Measurements from ENCODE around the gene ACSM2A. TPM values are rescaled to one million over a fixed set of nuclear protein-coding genes. Genes with fewer than 3 reads are reported as not detected.

ACSM2A gene
- total and polyA plus RNA-seq, 9 of the 15 experiments (the other 6 are each of a cell fraction or from before 2014, with no cell fraction given), result 0.09 TPM; not detected in 8

- ChIA-PET CTCF (ENCODE audit: low intra/inter-chr PET ratio) (no interaction called here), POLR2A (no interaction called here)
- Histone ChIP-seq H3K4me3 (no peak overlapping the region), H3K79me2 (ENCODE audit: control insufficient read depth, insufficient read depth, low read length) (no peaks in the 10 kb centered on the region), H4K20me1 (replicated peaks; ENCODE audit: control insufficient read depth, insufficient read depth, low read length) (no peaks in the 10 kb centered on the region), H3K9ac (ENCODE audit: insufficient read depth in 1 of 2, low read depth in 2 of 2, low read length in 2 of 2) (no peak overlapping the region), H3K36me3 (ENCODE audit: control insufficient read depth, insufficient read depth, low read length) (no peaks in the 10 kb centered on the region), H3K9me1 (ENCODE audit: control insufficient read depth, insufficient read depth, low read length) (no peaks in the 10 kb centered on the region), H3K4me1 (replicated peaks in 1 of 2; ENCODE audit: control insufficient read depth in 2 of 2, insufficient read depth in 2 of 2, low read length in 2 of 2) (no peaks in the 10 kb centered on the region), H3K27ac (ENCODE audit: extremely low read depth, low read depth, low read length) (no peak overlapping the region), H3K4me2 (ENCODE audit: insufficient read depth, low read length) (no peak overlapping the region), H3K27me3 (ENCODE audit: control insufficient read depth in 2 of 2, insufficient read depth in 2 of 2, low read length in 2 of 2) (no peaks in the 10 kb centered on the region), H3K9me3 (replicated peaks; ENCODE audit: control insufficient read depth, insufficient read depth, low read depth, low read length) (no peaks in the 10 kb centered on the region), H2AFZ (ENCODE audit: low read depth, low read length) (no peak overlapping the region)
- DNase-seq (ENCODE audit: extremely low read depth in 1 of 4, low spot score in 3 of 4) (no peak), ATAC-seq (no peak), FAIRE-seq (no peak)
- intact Hi-C loops (cut with micrococcal nuclease), result no loop called here
- WGBS (ENCODE audit: insufficient coverage, low coverage, missing lambda C conversion rate), result 0% methylated on average over 1 of the region's 1 CpG
- BruUV-seq (replicated peaks), result no TSS peak
- in situ Hi-C loops (cut with MboI), result no loop called here
- TF ChIP-seq HNRNPLL (IDR thresholded peaks at IDR 0.05; ENCODE audit: low read depth, low read length, poor library complexity, severe bottlenecking) (no peak), ZMIZ1 (IDR thresholded peaks at IDR 0.05; ENCODE audit: low read depth in 2 of 2, low read length in 2 of 2) (no peak), PBX2 (CRISPR knock-in tag; IDR thresholded peaks at IDR 0.05; ENCODE audit: low read depth) (no peak), PBX2 (tag; conservative IDR thresholded peaks at IDR 0.05; ENCODE audit: low read depth) (no peak), MTF1 (CRISPR knock-in tag; IDR thresholded peaks at IDR 0.05; ENCODE audit: borderline replicate concordance) (no peak), SMARCB1 (IDR thresholded peaks at IDR 0.05; ENCODE audit: insufficient read length, low read depth) (no peak), SNIP1 (IDR thresholded peaks at IDR 0.05; ENCODE audit: low read depth) (no peak), CREM (IDR thresholded peaks at IDR 0.05; ENCODE audit: low read depth) (no peak), ZNF398 (CRISPR knock-in tag; IDR thresholded peaks at IDR 0.05) (no peak), HDAC6 (IDR thresholded peaks at IDR 0.05; ENCODE audit: low read depth, low read length) (no peak), ZC3H4 (CRISPR knock-in tag; IDR thresholded peaks at IDR 0.05; ENCODE audit: borderline replicate concordance) (no peak)
These were observed 59.0 kb downstream of the ACSM2A start for GRCh38 chr16:20510323-20510722.

Measured in K562 (cell line).